Measurements from ENCODE around the gene E2F3.
A peak's percentile ranks its signal among the peaks of the same experiment; 100 is the strongest.

E2F3 gene

DNA sequence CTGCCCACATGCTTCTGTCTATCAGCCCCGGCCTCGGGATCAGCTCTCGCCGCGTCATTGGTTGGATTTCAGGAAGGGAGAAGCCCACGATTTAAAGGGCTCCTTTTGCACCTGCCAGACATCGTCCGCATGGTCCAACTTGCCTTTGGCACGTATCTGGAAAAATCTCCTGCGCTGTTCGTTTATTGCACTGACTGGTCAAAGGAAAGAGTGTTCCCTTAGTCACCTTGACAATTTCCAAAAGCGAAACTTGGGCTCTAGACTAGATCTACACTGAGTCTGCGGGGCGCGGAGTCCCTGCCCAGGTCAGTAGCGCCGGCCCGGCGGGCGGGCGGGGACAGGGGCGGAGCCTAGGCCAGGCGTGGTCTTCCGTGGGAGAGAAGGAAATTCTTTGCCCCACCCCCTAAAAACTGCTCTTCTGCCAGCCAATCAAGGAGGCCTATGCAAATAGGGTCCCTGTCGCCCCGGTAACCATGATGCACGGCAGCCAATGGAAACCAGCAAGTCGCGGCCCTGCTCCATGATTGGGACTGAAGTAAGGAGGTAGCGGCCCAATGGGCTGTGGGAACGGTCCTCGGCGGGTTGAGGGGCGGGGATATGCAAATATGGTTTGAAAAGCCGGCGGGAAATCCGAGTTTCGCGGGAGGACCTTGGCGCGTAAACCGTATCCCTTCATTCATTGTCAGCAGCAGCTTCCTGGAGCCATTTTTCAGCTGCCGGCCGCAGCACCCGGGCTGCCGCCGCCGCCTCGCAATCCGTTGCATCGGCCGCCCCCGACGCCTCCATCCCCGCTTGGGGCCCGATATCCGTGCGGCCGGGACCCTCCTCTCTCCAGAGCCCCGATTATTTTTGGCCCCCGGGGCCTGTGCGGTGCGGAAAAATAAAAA, at the start of gene E2F3:
Gene E2F3, plus strand, starts transcription at position 675 of the 887 bp plus-strand sequence. CDS start 354 bp downstream, outside the sequence.
- DNase-seq: peak; percentile 100

GRCh38 chr6:20352346-20352745, 49.3 kb upstream of the E2F3 start:
- DNase-seq: no peak

- no peak for DNase-seq
Observed at GRCh38 chr6:20353134-20353533, 48.5 kb upstream of the E2F3 start.

- DNase-seq: no peak
Observed at GRCh38 chr6:20354366-20354765, 47.3 kb upstream of the E2F3 start.

DNA sequence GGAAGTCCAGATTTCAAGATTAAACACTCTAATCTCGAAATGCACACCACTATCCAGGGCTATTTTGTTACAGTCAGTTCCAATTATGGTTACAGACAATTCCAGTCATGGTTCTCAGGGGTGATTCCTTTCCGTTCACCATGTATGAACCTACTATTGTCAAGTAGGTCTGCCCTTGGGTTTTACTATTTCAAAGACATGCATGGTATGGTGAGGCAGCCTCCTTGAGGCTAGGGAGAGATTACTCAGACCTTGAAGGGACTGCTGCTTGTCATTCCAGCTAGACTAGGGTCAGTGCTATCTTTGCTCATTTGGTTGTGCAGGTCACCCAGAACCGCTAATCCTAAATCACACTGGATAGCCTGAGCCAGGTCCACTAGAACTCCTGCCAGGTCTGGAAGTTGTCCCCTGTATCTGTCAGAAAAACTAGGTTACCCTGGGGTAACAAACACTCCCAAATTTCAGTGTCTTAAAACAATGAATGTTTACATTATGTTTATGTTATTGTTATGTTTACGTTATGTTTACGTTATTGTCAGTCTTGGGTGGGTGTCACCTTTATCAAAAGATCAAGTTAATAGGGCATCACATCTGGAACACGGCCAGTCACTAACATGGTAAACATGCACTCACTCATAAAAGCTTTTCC, 41.1 kb upstream of the E2F3 start:
- DNase-seq: no peak

DNA sequence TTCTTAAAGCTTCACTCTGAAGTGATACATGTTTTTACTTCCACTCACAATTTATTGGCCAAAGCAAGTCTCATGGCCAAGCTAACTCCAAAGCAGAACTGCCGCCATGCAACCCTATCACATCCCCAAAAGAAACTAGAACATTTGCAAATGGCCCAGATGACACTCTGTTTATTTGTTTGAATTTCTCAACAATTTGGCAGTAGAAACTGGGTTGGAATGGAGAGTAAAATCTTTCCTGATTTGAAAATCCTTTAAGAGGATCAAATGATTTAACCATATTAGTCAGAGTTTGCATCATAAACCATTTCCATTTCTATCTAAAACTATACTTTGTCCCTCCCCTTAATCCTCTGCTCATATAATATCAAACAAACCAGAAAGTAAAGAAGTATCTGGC, 39.1 kb upstream of the E2F3 start:
- no peak for DNase-seq

DNA sequence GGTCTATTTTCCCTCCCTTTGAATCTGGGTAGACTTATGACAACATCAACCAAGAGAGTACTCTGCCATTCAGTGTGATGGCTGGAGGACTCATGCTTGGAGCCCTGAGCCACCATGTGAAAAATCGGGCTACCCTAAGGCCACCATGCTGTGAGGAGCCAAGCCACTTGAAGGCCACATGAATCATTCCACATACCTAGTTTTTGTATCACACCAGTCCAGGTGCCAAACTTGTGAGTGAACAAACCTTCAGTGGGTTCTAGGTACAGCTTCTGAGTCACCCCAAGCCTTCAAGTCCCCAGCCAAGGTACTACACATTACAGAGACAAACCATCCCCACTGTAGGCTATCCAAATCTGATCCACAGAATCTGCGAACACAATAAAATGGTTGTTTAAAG, 37.4 kb upstream of the E2F3 start:
- DNase-seq: no peak

GRCh38 chr6:20365456-20365855, 36.2 kb upstream of the E2F3 start:
- no peak for DNase-seq

DNA sequence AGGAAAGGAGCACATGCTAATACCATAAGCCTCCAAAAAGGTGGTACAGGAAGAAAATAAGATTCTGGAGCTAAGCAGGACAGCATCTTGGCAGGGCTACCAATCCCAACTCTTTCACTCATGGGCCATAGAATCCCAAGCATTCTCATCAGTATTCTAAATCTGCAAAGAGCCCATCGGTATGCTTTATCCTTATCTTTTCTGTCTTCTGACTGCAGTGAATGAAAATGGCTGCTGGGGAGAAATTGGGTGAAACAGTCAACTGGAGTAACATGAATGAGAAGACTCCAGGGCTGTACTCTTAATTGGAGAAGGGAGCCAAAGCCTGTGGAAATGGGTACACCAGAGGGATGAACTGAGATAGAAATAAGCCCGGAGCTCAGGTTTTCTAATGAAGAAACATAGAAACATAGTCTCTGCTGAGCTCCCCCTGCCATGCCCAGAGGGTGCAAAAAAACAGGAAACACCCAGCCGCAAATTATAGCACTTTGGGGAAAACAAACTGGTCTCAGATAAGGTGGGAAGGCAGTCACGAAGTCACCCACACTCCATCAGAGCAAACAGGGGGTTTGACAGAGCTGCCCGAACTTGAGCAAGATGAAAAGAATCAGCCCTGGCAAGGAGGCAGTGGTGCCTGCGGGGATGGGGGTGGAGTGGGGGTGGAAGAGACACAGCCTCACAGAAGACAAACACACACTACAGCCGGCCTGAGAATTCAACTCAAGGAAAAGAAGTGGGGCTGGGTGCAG, 35.4 kb upstream of the E2F3 start:
- DNase-seq: no peak

DNA sequence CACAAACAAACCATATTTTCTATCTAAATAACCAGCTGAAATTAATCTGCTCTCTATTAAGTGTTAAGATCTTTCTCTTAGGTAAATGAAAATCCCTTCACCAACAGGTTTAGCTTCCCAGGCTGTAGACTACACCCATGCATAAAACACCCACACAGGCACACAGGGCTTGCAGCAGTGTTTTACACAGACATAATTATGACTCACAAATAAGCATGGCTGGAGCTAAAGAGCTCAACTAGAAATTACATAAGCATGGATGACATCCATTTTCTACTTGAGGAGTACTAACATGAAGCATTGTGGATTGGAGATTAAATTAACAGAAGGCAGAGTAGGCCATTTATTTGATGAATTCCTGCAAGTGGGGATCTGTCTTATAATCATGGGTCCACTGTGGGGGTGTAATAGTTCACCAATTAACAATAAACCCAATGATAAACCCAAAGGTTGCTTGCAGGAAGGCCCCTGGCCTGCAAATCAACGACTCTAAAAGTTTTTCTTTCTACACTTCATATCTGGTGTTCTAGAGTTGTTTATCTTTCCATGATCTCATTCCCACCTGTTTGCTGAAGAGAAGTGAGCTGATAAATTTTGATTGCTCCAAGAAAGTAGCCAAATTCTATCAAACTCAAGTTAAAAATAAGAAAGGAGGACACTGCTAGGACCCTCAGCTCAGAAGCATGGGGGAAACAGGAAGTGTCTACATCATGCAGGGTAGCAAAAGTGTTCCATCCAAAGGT, 33.8 kb upstream of the E2F3 start:
- no peak for DNase-seq

DNA sequence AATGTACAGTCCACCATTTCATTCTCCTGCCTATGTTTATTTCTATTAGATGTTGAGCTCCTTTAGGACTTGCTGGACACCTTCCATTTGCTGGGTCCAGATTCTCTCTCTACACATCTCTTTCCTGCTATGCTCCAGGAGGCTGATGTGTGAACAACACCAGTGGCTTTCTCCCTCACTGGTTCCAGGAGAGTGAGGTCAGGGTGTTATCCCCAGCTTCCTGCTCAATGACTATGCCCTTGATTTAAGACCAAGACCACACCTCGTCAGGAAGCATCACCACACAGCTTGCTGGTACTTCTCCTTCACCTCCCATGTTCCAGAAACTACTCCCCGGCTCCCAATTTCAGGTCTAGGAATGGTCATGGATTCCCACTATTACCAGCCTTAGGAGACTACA, 31.3 kb upstream of the E2F3 start:
- no peak for DNase-seq

DNA sequence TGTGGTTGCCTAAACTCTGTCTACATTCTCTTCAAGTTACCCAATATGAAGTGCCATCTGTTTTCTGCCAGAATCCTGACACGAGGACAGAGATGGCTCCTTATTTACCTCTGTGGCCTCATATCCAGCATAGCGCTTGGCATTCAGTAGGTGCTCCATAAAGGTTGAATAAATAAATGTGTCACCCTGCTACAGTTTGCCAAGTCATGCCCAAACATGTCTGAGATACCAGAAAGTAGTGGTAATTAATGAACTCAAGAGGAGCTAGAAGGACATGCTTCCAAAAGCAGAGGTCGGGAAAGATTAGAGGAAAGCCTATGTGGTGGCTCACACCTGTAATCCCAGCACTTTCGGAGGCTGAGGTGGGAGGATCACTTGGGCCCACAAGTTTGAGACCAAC, 30.9 kb upstream of the E2F3 start:
- DNase-seq: no peak

- DNase-seq: no peak
Observed at GRCh38 chr6:20375436-20375835, 26.2 kb upstream of the E2F3 start.

DNA sequence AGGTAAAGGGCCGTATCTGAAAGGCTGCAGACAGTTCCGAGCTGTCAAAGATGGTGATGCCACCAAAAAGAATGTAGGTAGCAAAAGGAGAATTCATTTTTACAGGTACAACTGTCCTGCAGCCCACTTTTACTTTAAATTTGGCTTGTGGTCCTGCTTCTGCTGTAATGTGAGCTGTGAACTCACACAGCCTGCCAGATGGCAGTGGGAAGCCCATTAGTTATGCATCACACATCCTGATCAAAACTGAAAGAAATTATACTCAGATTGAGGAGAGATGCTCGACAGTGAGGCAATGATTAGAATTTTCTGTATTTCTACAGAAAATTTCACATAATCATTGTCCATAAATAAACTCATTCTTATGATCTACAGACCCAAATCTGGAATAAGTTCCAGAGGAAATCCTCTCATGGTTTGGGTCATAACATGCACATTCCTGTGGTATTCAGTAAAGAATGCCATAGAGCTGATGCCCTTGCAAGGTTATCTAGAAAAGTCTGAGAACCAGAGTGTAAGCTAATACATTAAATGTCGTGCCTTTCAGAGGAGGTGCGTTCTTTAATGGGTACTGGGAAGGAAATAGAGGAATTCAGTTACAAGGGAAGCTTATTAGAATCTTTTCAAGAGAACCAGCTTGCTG, 23.9 kb upstream of the E2F3 start:
- peak; percentile 15 for DNase-seq

DNA sequence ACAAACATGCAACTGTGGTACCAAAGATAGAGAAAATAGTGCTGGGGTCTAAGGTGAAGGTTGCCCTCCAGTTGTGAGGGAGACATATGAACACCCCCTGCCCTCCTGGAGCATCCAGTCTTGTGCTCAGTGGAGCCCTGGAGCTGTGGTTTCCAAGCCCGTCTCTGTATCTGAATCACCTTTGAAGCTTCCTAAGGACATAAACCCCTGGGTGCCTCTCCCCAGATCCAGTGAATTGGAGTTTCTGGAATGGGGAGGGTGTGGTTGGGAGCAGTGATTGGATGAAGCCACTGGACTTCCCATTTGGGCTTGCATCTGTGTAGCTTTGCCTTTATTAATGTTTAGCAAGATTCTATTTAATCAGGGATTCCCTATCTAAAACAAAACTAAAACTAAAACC, 22.4 kb upstream of the E2F3 start:
- DNase-seq: no peak

DNA sequence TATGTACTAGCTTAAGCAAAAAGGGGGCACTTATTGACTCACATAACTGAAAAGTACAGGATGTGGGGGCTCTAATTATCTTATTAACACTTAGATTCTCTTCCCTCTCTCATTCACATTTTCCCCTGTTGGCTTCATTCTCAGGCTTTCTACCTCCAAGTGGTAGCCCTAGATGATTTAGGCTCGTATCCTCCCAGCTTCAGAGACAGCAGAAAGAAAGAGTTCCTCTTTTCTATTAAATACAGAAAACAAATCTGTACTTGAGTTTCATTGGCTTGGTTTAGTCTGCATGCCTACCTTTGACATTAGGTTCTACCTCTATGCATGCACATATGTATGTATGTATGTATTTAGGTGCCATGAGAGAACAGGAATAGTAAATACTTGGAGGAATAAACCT, 15.5 kb upstream of the E2F3 start:
- DNase-seq: no peak

DNA sequence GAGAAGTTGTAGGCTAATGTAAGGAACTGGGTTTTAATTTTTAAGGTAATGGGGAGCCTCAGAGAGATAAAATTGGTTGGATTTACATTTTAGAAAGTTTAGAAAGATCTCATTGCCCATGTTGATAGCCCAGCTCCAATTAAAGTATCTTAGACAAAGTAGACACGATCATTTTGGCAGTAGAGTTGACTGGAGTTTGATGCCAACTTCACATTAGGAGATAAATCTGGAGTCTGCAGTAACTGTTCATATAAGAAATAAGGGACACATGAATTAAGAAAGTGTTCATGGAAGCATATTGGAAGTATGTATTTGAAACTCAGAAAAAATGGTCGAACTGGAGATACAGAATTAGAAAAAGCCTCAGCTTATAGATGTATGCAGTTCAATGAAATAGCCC, 12.6 kb upstream of the E2F3 start:
- DNase-seq: no peak

- no peak for DNase-seq
Observed at GRCh38 chr6:20393297-20393696, 8.4 kb upstream of the E2F3 start.

GRCh38 chr6:20399518-20399917, 2.2 kb upstream of the E2F3 start:
- peak; percentile 58 for DNase-seq

- DNase-seq: peak; percentile 96
Observed at GRCh38 chr6:20400456-20401204, 1.0 kb upstream of the E2F3 start.

- peak; percentile 81 for DNase-seq
Observed at GRCh38 chr6:20402092-20402341, 338 bp downstream of the E2F3 start.

Measured in NCI-H82 (cell line).